ENCODE results near the gene LEF1.

GRCh38 chr4:108113229-108113628 lies 55.5 kb downstream of the LEF1 start:
- no peak for TF ChIP-seq POLR2A (IDR thresholded peaks at IDR 0.05; ENCODE audit: low read length)
- TF ChIP-seq GATA1 (IDR thresholded peaks at IDR 0.05; ENCODE audit: low read depth, low read length), result no peak
